ENCODE results near the gene KLHL30.

KLHL30 gene

DNA sequence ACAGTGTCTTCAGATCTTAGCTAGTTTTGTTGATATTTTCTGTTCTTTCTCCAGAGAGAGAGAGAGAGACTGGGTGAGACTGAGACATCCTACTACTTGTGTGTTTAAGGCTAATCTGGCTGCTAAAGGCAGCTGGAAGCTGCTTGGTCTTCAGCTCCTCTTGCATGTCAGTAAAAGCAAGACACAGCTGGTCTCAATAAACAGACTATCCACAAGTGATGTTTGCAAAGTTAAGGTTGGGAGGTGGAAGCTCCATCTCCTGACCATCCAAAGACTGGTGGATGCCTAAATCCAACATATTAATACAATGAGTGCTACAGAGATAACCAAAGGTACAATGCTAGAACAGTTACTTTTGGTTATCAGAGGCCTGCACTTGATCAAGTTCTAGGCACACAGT, 38.1 kb downstream of the KLHL30 start:
- no peak for DNase-seq (ENCODE audit: low read depth)

- DNase-seq (ENCODE audit: low read depth): no peak
These were observed 42.1 kb downstream of the KLHL30 start for GRCh38 chr2:238180554-238180953.

- no peak for DNase-seq (ENCODE audit: low read depth)
These were observed 43.9 kb downstream of the KLHL30 start for GRCh38 chr2:238182362-238182761.

- DNase-seq (ENCODE audit: low read depth): no peak
These were observed 45.4 kb downstream of the KLHL30 start for GRCh38 chr2:238183821-238184220.

GRCh38 chr2:238187618-238188548, 49.4 kb downstream of the KLHL30 start:
- no peak for DNase-seq (ENCODE audit: low read depth)

DNA sequence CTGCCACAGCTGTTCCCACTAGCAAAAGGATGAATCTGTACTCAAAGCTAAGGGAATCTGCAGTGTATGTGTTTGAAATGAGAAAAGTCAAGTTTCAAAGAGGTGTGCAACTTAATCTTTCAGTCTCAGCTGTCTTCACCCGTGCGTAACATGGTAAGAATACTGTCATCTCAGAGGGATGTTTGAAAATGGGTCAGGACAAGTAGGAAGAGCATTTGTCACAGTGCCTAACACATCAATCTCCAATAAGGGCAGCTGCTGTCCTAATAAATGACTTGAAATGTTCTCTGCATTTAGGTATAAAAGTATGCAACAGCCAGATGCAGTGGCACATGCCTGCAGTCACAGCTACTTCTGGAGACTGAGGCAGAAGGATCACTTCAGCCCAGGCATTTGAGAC, 52.0 kb downstream of the KLHL30 start:
- DNase-seq (ENCODE audit: low read depth): no peak
